Occipital lobe (tissue), 2 donors: ENCODE data around the gene ZNF217. TPM values are rescaled to one million over a fixed set of nuclear protein-coding genes. Genes with fewer than 3 reads are reported as not detected.
"Not testable (repeated sequence)": the region's sequence is repeated elsewhere in the genome, so short reads cannot be mapped to it uniquely, and the experiment has no call there.

ENCODE experiments used
- DNase-seq: peaks from one replicate; lab custom pipeline; 2025; lab: John Stamatoyannopoulos, UW
- total RNA-seq: library from RNA; depleted of rRNA; stranded (reverse); fragments of >200 nt; gene quantifications from one replicate; pipeline ENCODE4 v1.2.3, GENCODE V29; 2014

Gene ZNF217
- total RNA-seq, 1 donor from 2014 or later: 7.3 TPM

- DNase-seq: no peak
These were observed 28.9 kb upstream of the ZNF217 start for GRCh38 chr20:53622247-53623133.

DNA sequence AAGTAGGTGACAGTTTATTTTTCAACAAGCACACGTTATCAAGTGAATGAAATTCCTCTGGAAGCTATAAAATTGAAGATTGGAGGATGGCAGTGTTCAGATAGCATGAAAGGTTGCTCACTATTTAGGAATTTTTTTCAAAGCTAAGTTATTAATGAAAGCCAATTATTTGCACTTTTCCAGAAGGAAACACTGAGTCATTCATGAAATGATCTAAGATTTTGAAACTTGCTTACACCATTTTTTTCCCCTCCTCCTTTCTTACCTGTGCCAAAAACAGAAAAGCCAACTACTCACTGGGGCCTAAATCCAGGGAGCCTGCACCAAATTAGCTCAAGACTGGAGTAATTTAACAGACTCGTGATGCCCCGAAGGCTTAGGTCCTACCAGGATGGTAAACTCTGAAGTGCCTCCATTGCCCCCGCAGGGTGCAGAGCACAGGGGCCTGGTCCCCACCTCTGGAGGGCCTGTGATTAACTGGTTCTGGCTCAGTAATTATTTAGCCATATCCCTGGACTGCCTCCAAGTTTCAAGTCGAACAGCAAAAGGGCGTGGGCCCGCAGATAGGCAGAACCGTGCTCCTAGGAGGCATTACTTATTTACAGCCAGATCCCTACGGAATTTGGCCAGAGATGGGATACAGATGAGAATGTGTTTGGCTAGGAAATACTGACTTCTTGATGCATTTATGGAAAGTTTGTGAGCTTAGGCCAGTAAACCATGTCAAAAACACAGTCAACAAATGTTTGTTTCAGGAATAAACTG, 28.0 kb upstream of the ZNF217 start:
- DNase-seq: peak; percentile 8

- DNase-seq: not testable (repeated sequence)
These were observed 24.9 kb upstream of the ZNF217 start for GRCh38 chr20:53618490-53619000.

DNA sequence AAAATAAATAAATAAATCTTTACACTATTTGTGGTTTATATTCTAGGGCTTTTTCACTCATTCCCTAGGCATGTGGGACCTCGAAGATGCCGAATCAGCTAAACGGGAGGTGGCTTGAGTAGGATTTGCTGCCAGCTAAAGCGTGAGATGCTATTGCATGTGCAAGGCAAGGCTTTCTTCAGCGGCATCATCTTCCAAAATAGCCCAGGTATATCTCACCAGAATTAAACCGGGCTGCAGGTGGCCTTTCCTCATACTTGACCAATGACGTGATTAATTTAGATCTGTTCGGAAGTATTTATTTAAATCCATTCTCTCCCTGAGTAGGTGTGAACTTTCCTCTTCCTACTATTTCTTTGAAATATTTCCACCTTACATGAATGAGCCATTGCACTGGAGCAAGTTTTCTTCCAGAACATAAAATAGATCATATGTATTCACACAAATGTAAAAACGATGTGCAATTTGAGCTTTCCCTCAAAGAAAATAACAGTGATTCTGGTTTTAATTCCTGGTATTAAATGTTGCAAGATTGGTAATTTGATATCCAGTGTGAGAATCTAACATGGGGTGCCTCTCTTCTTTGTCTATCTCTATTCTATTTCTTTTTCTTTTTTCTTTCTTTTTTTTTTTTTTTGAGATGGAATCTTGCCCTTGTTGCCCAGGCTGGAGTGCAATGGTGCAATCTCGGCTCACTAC, 24.3 kb upstream of the ZNF217 start:
- DNase-seq: no peak

- not testable (repeated sequence) for DNase-seq
These were observed 22.9 kb upstream of the ZNF217 start for GRCh38 chr20:53616489-53616888.

DNA sequence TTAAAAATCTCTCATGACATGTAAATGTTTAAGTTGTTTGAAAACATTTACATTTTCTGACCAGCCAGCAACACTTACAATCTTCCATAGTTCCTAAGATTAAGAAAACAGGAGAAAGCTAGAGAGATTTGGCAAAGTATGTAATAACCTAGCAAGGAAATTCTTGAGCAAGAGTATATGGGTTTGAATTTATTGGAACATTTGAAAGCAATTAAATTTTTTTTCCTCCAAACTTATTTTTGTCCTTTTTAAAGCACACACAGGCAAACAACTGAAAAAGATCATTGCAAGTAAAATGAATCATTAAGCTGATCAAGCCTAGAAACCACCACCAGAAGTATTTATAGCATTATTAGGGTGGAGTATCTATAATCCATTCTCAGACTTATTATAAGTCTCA, 20.1 kb upstream of the ZNF217 start:
- no peak for DNase-seq

DNA sequence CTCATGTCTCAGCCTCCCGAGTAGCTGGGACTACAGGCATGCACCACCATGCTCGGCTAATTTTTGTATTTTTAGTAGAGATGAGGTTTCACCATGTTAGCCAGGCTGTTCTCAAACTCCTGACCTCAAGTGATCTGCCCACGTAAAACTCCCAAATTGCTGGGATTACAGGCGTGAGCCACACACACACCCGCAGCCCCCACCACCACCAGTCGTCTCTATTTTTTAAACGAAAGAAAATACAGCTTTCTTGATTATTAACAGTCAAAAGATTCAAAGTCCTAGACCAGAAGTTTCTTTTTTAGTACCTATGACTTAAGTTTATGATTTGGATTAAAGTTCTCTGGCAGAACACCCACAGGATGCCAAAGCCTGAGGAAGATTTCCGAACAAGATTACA, 18.6 kb upstream of the ZNF217 start:
- DNase-seq: not testable (repeated sequence)

GRCh38 chr20:53611449-53611894, 17.8 kb upstream of the ZNF217 start:
- no peak for DNase-seq

DNA sequence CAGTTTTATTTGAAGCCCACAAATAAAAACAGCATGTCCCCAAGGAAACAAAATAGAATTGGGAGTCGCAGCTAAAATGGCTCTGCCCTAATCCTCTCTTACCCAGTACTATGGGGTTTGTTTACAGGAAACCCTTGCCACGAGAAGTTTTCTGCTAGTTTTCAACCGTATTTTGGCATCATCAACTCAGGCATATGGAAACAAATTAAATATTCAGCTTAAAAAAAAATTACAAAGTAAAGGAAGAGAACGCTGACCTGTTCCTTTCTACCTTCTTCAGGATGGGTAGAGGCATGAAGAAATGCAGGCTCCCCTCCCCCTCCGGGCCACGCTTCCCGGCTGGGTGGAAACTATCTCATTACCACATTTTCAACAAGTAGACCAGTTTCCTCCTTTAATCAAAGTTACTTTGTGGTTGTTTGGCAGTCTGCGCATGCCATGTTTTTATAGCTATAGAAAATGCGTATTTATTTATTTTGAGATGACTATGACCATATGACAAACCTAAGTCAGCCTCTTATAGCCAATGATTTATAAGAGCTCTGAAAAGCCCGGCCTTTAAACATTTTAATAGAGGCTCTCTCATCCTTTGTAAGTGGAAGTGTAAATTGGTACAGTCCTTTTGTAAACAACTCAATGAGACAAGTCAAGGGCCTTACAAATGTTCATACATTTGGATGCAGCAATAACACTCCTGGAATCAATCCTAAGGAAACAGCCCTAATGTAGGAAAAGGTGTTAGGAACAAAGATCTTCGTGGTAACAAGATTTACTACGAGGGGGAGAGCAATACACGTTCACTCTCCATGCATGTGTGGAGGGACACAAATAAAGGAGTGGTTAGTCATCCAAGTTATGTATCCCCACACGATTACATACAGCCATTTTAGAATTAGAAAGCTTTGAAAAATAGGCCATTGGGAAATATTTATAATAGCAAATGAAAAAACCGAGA, 16.1 kb upstream of the ZNF217 start:
- no peak for DNase-seq

DNA sequence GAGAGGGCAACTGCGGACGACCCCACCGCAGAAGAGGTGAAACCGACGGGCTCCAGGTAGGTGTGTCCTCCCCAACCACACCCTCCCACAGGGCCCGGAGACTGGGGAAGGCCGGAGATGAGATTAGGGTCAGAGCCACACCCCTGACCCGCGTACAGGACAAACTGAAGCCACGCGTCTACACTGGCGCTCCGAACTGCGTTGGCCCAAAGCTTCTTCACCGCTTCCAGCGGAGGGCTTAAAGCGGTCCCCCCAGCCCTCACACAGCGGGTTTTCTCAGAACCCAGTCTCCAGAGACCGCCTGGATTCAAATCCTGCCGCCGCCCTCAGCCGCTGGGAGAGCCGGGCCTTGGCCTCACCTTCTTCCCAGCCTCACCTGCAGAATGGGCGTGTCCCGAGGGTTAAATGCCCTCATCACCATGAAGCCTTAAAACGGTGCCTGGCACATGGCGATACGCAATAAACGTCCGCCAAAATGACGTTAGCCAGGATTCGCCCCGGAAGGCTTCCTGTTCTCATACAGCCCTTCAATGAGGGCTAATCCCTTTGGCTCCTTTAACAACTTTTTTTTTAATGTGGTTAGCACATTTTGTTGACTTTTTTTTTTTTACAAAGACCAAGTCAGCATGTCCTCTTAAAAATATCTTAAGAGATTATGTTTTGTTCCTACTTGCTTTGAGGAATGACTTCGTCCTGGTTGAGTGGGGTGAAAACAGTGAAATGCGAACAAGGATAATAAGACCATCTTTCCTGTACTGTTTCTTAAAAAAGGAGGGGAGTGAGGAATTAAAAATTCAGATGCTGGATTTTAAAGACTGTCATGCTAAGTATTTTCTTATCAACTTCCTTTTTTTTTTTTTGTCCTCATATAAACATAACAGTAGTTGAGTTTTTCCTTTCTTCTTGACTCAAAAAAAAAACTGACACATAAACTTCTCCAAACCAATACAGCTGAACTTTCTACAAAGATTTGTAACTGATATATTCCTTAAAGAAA, 15.1 kb upstream of the ZNF217 start:
- no peak for DNase-seq

DNA sequence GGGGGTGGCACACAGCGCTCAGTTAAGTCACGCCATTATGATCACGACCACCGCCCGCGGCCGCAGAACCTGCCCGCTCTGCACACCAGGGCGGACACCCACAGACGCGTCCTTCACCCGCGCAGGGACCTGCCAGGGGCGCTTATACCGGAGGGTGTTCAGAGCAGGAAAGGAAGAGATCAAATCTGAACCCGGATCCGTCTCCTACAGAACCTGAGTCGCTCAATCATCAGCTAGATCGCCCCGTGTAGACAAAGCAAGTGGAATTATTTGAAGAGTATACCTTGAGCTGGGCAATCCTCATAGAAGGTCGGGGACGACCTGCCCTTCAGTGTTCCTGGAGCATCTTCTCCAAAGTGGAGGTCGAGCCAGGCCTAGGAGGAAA, 14.4 kb upstream of the ZNF217 start:
- DNase-seq: no peak

GRCh38 chr20:53606364-53606985, 12.8 kb upstream of the ZNF217 start:
- DNase-seq: no peak

GRCh38 chr20:53605401-53605800, 11.8 kb upstream of the ZNF217 start:
- not testable (repeated sequence) for DNase-seq

DNA sequence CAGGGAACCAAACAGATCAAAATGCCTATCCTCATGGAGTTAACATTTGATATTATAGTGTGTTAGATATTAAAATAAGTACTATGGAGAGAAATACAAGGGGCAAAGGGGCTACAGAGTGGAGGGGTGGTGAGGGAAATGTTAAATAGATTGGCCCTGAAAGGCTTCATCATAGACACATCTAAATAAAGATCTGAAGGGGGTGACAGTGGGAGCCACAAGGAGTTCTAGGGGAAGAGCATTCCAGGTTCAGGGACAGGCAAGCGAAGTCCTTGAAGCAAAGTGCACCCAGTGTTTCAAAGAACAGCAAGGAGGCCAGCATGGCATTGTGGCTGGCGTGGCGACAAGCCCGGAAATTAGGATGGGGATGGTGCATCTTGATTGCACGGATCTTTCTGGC, 11.2 kb upstream of the ZNF217 start:
- DNase-seq: not testable (repeated sequence)

DNA sequence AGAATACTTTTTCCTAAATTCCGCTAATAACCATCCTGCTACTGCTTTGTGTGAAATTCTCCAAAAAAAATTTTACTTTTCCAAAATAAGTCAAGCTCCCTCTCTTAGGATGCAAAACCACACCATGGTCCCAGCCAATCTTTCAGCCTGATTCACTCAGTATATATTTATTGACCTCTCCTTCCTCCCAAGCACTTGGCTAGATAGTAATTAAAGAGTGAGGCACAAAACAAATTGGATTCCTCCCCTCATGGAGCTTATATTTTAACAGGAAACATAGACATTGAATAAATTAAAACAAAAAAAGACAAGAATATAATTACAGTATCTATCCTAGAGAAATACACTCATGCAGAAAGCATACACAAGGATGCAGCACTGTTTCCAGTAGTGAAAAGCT, 9.0 kb upstream of the ZNF217 start:
- DNase-seq: no peak

- no peak for DNase-seq
These were observed 6.4 kb upstream of the ZNF217 start for GRCh38 chr20:53599910-53600632.

DNA sequence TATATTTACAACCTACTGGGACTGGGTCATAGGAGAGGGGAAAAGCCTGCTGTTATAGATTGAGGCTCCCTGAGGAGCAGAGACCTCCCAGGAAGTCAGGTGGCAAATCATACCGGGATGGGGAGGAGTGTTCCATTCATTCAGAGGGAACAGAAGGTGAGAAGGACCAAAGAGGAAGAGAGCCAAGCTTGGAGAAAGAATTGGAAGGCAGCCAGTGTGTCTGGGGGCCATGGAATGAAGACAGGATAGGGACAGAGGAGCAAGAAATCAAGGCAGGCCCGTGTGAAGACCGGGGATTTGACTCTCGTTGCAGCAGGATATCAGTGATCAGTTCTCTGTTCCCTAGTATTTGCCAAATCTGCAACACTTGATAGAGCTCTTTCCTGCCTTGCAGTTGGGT, 5.7 kb upstream of the ZNF217 start:
- no peak for DNase-seq

- no peak for DNase-seq
These were observed 5.4 kb upstream of the ZNF217 start for GRCh38 chr20:53599044-53599362.
